AG09319 (cell line): ENCODE data around the gene CD163L1.

Experiments
- DNase-seq: peaks from one replicate; pipeline ENCODE4 v3.0.0-alpha.2; 2010; ENCODE audit warnings: low read depth; ENCODE audit errors: extremely low read depth
- TF ChIP-seq, protein P1 (sequence below): IDR thresholded peaks from 2 replicates; pipeline ENCODE4 v1.5.1; 2011; ENCODE audit warnings: low read depth, mild to moderate bottlenecking, inconsistent platforms, low read length, moderate library complexity

CD163L1 gene

GRCh38 chr12:7444076-7444475 lies at the start of gene CD163L1:
TSS of gene CD163L1 (minus strand) at chr12:7444153. CDS start at chr12:7444127, 26 bp downstream.
- no peak for DNase-seq
- TF ChIP-seq, protein P1, sequence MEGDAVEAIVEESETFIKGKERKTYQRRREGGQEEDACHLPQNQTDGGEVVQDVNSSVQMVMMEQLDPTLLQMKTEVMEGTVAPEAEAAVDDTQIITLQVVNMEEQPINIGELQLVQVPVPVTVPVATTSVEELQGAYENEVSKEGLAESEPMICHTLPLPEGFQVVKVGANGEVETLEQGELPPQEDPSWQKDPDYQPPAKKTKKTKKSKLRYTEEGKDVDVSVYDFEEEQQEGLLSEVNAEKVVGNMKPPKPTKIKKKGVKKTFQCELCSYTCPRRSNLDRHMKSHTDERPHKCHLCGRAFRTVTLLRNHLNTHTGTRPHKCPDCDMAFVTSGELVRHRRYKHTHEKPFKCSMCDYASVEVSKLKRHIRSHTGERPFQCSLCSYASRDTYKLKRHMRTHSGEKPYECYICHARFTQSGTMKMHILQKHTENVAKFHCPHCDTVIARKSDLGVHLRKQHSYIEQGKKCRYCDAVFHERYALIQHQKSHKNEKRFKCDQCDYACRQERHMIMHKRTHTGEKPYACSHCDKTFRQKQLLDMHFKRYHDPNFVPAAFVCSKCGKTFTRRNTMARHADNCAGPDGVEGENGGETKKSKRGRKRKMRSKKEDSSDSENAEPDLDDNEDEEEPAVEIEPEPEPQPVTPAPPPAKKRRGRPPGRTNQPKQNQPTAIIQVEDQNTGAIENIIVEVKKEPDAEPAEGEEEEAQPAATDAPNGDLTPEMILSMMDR, result no peak

GRCh38 chr12:7493006-7493405 lies 49.1 kb upstream of the CD163L1 start:
- TF ChIP-seq, protein P1, result no peak
- no peak for DNase-seq

DNA sequence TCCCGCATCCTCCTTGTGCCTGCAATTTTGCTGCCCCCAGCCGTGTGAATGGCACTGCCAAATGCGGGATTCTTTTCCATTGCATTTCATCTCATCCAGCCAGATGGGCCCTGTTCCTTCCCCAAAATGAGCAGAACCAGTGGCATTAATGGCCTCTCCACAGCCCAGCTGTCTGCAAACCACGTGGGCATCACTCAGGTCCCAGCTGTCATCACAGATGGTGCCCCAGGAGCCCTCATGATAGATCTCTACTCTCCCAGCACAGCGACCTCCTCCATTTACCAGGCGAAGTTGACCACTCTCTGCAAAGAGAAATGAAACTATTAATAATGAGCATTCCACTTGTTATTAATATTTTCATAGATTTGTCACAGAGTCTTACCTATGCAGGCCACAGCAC lies 42.6 kb upstream of the CD163L1 start:
- DNase-seq, result no peak
- TF ChIP-seq, protein P1, result no peak

- no peak for DNase-seq
- TF ChIP-seq, protein P1, result no peak
Observed at GRCh38 chr12:7485095-7485494, 41.1 kb upstream of the CD163L1 start.

GRCh38 chr12:7483343-7483742 lies 39.4 kb upstream of the CD163L1 start:
- TF ChIP-seq, protein P1, result no peak
- DNase-seq, result no peak

DNA sequence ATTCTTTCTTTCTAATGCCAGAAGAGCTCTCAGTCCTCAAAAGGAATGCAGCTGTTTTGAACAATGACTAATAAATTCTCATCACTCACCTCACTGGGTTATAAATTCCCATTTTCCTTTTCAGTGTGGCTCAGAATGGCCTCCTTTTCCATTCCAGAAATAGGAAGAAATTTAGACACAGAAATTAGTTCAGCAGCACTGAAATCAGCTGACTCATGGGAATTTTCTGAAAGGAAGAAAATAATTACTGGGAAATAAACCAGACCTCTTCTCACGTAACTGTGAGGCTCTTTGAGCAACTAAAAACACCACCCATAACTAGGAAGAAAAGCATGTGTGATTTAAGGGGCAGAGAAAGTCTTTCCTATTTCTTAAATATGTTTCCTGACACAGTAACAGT lies 35.8 kb upstream of the CD163L1 start:
- no peak for DNase-seq
- TF ChIP-seq, protein P1, result no peak

- no peak for DNase-seq
- TF ChIP-seq, protein P1, result no peak
Observed at GRCh38 chr12:7472060-7472459, 28.1 kb upstream of the CD163L1 start.
